Type B pancreatic cell (in vitro differentiated cells): ENCODE data around the gene LAMA5. TPM values are rescaled to one million over a fixed set of nuclear protein-coding genes. Genes with fewer than 3 reads are reported as not detected.
A peak's percentile ranks its signal among the peaks of the same experiment; 100 is the strongest.

Experiments
- DNase-seq: peaks from one replicate; pipeline ENCODE4 v3.0.0; 2021; ENCODE audit warnings: mixed read lengths; ENCODE audit not compliant: unreplicated experiment; ENCODE audit errors: extremely low spot score
- H3K27ac Mint-ChIP-seq: 2 replicates; pipeline ENCODE4 v1.8.0; 2021; ENCODE audit warnings: mild to moderate bottlenecking, mixed read lengths
- H3K27me3 Mint-ChIP-seq: 2 replicates; pipeline ENCODE4 v1.8.0; 2021; ENCODE audit warnings: mixed read lengths
- H3K36me3 Mint-ChIP-seq: 2 replicates; pipeline ENCODE4 v1.8.0; 2021; ENCODE audit warnings: mixed read lengths
- H3K4me1 Mint-ChIP-seq: one replicate; pipeline ENCODE4 v1.8.0; 2021; ENCODE audit warnings: mixed read lengths; ENCODE audit not compliant: unreplicated experiment
- H3K4me3 Mint-ChIP-seq: 2 replicates; pipeline ENCODE4 v1.8.0; 2021; ENCODE audit warnings: mild to moderate bottlenecking, mixed read lengths
- H3K9me3 Mint-ChIP-seq: 2 replicates; pipeline ENCODE4 v1.8.0; 2021; ENCODE audit warnings: mixed read lengths
- total RNA-seq: library from RNA; stranded (reverse); gene quantifications from 2 replicates; pipeline ENCODE4 v1.2.1, GENCODE V29; 2021; ENCODE audit warnings: low replicate concordance
- TF ChIP-seq, protein P1 (sequence below): fragments of 200-600 bp; sonication (generic); conservative IDR thresholded peaks from 2 replicates; pipeline ENCODE4 v1.5.0; 2021; ENCODE audit warnings: antibody characterized with exemption, mild to moderate bottlenecking

The LAMA5 gene
- total RNA-seq, 1 donor from 2014 or later: 246 TPM

DNA sequence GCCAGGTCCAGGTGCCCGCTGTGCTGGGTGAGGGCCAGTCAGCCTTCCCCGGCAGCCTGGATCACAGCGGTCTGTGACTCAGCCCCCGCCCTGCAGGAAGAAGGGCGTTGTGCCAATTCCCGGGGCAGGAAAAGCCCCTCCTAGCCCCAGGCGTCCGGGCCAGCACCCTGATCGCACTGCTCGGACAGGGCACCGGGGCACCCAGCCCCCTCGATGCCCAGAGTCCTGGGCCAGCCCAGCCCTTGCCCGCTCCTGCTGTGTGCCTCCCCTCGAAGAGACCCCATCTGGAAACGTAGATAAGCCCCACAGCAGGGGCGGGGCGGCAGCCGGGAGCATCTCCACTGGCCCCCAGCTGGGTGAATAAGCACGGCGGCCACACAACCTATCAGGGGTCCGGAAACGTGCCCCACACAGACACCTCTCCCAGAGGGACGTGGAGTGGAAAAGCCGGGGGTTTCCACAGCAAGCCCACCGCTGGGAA is 9.9 kb downstream of the LAMA5 start:
- no peak for DNase-seq
- no peak overlapping the region for H3K4me3 Mint-ChIP-seq
- H3K4me1 Mint-ChIP-seq: no peaks in the 10 kb centered on the region
- TF ChIP-seq, protein P1, sequence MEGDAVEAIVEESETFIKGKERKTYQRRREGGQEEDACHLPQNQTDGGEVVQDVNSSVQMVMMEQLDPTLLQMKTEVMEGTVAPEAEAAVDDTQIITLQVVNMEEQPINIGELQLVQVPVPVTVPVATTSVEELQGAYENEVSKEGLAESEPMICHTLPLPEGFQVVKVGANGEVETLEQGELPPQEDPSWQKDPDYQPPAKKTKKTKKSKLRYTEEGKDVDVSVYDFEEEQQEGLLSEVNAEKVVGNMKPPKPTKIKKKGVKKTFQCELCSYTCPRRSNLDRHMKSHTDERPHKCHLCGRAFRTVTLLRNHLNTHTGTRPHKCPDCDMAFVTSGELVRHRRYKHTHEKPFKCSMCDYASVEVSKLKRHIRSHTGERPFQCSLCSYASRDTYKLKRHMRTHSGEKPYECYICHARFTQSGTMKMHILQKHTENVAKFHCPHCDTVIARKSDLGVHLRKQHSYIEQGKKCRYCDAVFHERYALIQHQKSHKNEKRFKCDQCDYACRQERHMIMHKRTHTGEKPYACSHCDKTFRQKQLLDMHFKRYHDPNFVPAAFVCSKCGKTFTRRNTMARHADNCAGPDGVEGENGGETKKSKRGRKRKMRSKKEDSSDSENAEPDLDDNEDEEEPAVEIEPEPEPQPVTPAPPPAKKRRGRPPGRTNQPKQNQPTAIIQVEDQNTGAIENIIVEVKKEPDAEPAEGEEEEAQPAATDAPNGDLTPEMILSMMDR: no peak
- H3K27ac Mint-ChIP-seq: no peak overlapping the region
- no peaks in the 10 kb centered on the region for H3K9me3 Mint-ChIP-seq
- H3K36me3 Mint-ChIP-seq: no peaks in the 10 kb centered on the region
- H3K27me3 Mint-ChIP-seq: no peaks in the 10 kb centered on the region

DNA sequence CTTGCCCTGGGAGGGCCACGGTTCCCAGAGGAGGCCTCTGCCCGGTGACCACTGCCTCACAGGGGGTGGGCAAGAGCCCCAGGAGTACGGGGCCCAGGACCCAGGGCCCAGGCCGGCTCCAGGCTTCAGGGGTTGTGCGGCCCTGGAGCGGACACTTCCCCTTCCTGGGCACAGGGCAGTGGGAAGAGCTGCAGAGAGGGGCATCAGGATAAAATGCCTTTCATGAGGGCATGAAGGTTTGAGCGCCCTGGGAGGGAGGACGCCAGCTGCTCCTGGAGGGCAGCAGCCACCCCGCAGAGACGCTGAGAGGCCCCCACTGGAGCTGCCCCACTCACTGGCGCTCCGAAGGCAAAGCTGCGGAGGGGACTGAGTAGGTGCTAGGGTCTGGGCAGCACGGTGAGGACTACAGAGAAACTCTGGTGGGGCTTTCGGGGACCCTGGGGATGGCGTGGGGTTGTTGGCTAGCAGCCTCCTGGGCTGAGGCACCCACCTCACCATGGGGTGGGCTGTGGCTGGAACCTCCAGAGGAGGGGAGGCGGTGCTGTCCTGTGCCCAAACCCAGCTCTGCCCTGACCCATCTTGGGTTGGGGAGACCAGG is 10.4 kb downstream of the LAMA5 start:
- no peak for DNase-seq
- H3K4me1 Mint-ChIP-seq: no peaks in the 10 kb centered on the region
- no peaks in the 10 kb centered on the region for H3K36me3 Mint-ChIP-seq
- TF ChIP-seq, protein P1: no peak
- no peaks in the 10 kb centered on the region for H3K27me3 Mint-ChIP-seq
- H3K9me3 Mint-ChIP-seq: no peaks in the 10 kb centered on the region
- H3K27ac Mint-ChIP-seq: peak overlapping the region; percentile 78
- no peak overlapping the region for H3K4me3 Mint-ChIP-seq

DNA sequence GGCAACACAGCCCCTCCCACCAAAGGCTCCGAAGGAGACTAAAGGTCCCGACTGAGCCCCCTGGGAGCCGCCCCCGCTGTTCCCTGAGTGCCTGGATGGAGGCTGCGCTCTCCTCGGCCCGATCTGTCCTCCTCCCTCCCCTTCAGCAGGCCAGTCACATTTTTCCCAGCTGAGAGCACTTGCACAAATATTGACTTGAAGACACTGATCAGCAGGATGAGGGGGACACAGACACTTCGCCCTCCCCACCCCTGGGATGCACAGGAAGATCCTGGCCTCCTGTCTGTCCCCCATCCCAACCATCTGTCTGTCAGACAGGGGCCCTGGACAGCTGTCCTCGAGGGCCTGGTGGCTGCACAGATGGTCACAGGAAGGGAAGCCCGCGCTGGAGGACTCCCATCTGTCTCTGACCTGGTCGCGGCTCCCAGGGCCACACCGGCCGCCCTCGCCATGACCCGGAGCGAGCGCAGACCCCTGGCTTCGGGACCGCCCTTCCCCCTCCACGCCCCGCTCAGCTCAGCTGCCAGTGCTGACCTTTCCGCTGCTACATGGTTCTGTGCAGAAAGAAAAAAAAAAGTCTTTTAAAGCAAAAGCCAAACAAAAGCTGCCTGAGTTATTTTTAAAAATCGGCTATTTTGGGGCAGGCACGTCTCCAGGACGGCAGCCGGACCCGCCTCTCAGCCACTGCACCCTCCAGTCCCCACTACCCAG is 11.1 kb downstream of the LAMA5 start:
- peak overlapping the region; percentile 78 for H3K27ac Mint-ChIP-seq
- no peak overlapping the region for H3K4me3 Mint-ChIP-seq
- no peaks in the 10 kb centered on the region for H3K4me1 Mint-ChIP-seq
- DNase-seq: no peak
- no peaks in the 10 kb centered on the region for H3K9me3 Mint-ChIP-seq
- H3K27me3 Mint-ChIP-seq: no peaks in the 10 kb centered on the region
- TF ChIP-seq, protein P1: no peak
- H3K36me3 Mint-ChIP-seq: no peaks in the 10 kb centered on the region

DNA sequence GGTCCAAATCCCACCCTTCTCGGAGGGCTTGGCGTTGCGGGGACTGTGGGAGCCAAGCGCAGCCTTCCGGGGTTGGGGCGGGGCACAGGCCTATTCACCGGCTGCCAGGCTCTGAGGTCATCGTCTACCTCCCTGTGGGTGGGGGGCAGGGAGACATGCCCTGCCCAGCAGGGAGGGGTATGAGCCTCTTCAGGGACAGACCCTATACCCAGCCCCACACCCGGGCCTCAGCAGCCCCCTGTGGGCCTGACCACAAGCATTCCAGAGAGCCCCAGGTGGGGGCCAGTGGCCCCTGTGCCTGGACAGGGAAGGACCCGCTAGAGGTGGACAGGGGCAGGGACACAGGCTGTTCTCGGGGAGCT is 11.6 kb downstream of the LAMA5 start:
- no peak overlapping the region for H3K4me3 Mint-ChIP-seq
- DNase-seq: no peak
- no peaks in the 10 kb centered on the region for H3K4me1 Mint-ChIP-seq
- TF ChIP-seq, protein P1: no peak
- no peaks in the 10 kb centered on the region for H3K36me3 Mint-ChIP-seq
- H3K9me3 Mint-ChIP-seq: no peaks in the 10 kb centered on the region
- peak overlapping the region; percentile 78 for H3K27ac Mint-ChIP-seq
- no peaks in the 10 kb centered on the region for H3K27me3 Mint-ChIP-seq

DNA sequence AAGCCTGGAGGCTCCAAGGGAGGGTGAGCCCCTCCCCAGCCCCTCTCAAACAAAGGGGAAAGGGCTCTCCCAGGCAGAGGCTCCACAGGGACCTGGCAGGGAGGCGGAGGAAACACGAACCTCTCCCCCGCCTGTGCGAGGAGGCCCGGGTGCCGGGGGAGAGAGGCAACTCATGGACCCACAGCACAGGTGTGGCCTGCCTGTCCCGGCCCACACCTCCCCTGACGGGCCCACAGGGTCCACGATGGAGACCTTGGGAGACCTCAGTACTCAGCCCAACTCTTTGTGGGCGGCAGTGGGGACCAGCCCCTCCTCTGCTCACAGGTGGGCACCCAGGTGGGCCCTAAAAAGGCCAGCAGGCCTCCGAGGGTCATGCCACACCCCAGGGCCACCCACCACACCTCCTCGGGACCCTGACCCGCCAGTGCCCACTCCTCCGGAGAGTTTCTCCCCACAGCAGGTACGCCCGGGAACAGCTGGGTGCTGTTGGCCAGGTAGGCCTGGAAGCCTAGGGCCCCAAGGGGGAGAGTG is 12.2 kb downstream of the LAMA5 start:
- no peak for DNase-seq
- Mint-ChIP-seq H3K27ac (no peak overlapping the region), H3K4me3 (no peak overlapping the region), H3K36me3 (no peaks in the 10 kb centered on the region), H3K27me3 (no peaks in the 10 kb centered on the region), H3K4me1 (no peaks in the 10 kb centered on the region), H3K9me3 (no peaks in the 10 kb centered on the region)
- TF ChIP-seq, protein P1: no peak
